ENCODE data around the gene FMNL1. TPM values are rescaled to one million over a fixed set of nuclear protein-coding genes. Genes with fewer than 3 reads are reported as not detected.

FMNL1 gene
- total RNA-seq, 2 donors from 2014 or later = 3.5 to 4.5 TPM

DNA sequence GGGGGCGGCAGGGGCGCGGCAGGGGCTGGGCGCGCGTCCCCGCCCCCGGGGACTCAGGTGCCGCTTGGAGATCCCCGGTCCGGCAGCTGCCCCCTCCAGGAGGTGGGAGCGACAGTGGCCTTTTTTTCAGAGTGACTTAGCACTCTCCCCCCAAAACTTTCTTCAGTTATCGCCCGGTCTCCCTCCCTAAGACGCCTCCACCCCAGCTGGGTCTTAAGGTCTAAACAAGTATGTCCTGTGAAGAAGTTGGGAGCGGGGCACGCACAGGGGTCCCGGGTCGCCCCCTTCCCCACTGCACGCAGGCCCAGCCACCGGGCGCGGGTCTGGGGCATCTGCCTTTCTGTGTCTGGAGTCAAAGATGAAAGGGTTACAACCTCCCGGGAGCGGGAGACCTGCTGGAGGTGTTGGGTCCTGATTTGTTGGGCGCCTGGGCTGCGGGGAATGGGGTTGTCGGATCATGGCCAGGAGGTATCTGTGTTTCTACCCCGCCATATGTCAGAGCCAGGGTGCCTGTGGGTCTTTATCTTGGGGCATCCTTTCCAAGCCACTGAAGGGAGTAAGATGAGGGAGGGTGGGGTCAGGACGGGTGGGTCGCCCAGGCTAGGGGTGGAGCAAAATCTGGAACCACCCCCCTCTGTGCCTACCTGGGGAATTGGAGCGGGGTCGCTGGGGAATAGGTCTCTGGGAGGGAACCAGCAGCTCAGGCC lies 757 bp downstream of the FMNL1 start:
- Histone ChIP-seq H3K4me1 (ENCODE audit: control insufficient read depth, insufficient read depth, low read length) (no peaks in the 10 kb centered on the region), H3K36me3 (ENCODE audit: control insufficient read depth, insufficient read depth, low read length) (no peaks in the 10 kb centered on the region), H3K27ac (ENCODE audit: low read depth, low read length) (no peak overlapping the region), H3K27me3 (ENCODE audit: control insufficient read depth, insufficient read depth, low read length, poor library complexity, severe bottlenecking) (peaks cover 59% of the 10 kb centered on the region), H3K4me3 (ENCODE audit: low read length) (peak overlapping the region; percentile 27), H3K9me3 (ENCODE audit: control insufficient read depth, low read length) (no peaks in the 10 kb centered on the region), H3K9ac (ENCODE audit: extremely low read depth, low read length, poor library complexity, severe bottlenecking) (no peak overlapping the region)
- DNase-seq = peak; percentile 90
- Mint-ChIP-seq H3K9me3 (no peaks in the 10 kb centered on the region), H3K27ac (no peak overlapping the region), H3K4me1 (peaks cover 4% of the 10 kb centered on the region), H3K27me3 (ENCODE audit: insufficient read depth) (peaks cover 75% of the 10 kb centered on the region), H3K36me3 (ENCODE audit: low read depth) (no peaks in the 10 kb centered on the region), H3K4me3 (peak overlapping the region; percentile 56)
- TF ChIP-seq, protein P1, sequence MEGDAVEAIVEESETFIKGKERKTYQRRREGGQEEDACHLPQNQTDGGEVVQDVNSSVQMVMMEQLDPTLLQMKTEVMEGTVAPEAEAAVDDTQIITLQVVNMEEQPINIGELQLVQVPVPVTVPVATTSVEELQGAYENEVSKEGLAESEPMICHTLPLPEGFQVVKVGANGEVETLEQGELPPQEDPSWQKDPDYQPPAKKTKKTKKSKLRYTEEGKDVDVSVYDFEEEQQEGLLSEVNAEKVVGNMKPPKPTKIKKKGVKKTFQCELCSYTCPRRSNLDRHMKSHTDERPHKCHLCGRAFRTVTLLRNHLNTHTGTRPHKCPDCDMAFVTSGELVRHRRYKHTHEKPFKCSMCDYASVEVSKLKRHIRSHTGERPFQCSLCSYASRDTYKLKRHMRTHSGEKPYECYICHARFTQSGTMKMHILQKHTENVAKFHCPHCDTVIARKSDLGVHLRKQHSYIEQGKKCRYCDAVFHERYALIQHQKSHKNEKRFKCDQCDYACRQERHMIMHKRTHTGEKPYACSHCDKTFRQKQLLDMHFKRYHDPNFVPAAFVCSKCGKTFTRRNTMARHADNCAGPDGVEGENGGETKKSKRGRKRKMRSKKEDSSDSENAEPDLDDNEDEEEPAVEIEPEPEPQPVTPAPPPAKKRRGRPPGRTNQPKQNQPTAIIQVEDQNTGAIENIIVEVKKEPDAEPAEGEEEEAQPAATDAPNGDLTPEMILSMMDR (conservative IDR thresholded peaks at IDR 0.05) = no peak
- WGBS, 2 experiments (ENCODE audit: insufficient coverage in 1 of 2, insufficient read length in 1 of 2) = 5 to 9% methylated on average over 4 to 33 of the region's 33 CpGs

DNA sequence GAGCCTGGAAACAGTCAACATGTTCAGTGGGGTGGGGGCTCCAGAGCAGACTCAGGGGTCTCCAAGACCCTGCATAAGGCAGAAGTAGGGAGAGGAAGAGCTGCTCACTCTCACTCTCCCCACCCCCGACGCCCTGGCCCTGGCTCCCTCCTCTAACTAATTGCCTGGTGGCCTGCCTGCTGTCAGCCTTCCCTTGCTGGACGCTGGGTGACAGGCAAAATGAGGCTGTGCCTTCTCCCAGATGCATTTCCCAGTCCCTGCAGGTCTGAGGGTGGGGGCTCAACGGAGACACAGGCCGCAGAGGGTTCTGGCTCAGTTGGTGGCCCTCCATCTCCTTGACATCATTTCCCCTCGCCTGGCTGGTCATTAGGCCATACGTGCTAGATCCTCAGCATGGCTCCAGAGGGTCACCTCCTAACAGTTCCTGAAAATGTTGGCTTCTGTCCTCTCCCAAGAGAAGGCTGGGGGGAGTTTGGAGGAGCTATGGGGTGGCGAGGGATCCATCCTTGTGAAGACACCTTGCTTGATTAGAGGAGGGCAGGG lies 1.4 kb downstream of the FMNL1 start:
- Mint-ChIP-seq H3K4me3 (peak overlapping the region; percentile 56), H3K36me3 (ENCODE audit: low read depth) (no peaks in the 10 kb centered on the region), H3K27ac (no peak overlapping the region), H3K9me3 (no peaks in the 10 kb centered on the region), H3K27me3 (ENCODE audit: insufficient read depth) (peaks cover 70% of the 10 kb centered on the region), H3K4me1 (peaks cover 4% of the 10 kb centered on the region)
- Histone ChIP-seq H3K9me3 (ENCODE audit: control insufficient read depth, low read length) (no peaks in the 10 kb centered on the region), H3K27me3 (ENCODE audit: control insufficient read depth, insufficient read depth, low read length, poor library complexity, severe bottlenecking) (peaks cover 54% of the 10 kb centered on the region), H3K9ac (ENCODE audit: extremely low read depth, low read length, poor library complexity, severe bottlenecking) (no peak overlapping the region), H3K4me1 (ENCODE audit: control insufficient read depth, insufficient read depth, low read length) (no peaks in the 10 kb centered on the region), H3K4me3 (ENCODE audit: low read length) (no peak overlapping the region), H3K27ac (ENCODE audit: low read depth, low read length) (no peak overlapping the region), H3K36me3 (ENCODE audit: control insufficient read depth, insufficient read depth, low read length) (no peaks in the 10 kb centered on the region)
- TF ChIP-seq, protein P1 (conservative IDR thresholded peaks at IDR 0.05) = no peak
- DNase-seq = no peak
- WGBS, 2 experiments (ENCODE audit: insufficient coverage in 1 of 2, insufficient read length in 1 of 2) = 66 to 67% methylated on average over 8 of the region's 8 CpGs

DNA sequence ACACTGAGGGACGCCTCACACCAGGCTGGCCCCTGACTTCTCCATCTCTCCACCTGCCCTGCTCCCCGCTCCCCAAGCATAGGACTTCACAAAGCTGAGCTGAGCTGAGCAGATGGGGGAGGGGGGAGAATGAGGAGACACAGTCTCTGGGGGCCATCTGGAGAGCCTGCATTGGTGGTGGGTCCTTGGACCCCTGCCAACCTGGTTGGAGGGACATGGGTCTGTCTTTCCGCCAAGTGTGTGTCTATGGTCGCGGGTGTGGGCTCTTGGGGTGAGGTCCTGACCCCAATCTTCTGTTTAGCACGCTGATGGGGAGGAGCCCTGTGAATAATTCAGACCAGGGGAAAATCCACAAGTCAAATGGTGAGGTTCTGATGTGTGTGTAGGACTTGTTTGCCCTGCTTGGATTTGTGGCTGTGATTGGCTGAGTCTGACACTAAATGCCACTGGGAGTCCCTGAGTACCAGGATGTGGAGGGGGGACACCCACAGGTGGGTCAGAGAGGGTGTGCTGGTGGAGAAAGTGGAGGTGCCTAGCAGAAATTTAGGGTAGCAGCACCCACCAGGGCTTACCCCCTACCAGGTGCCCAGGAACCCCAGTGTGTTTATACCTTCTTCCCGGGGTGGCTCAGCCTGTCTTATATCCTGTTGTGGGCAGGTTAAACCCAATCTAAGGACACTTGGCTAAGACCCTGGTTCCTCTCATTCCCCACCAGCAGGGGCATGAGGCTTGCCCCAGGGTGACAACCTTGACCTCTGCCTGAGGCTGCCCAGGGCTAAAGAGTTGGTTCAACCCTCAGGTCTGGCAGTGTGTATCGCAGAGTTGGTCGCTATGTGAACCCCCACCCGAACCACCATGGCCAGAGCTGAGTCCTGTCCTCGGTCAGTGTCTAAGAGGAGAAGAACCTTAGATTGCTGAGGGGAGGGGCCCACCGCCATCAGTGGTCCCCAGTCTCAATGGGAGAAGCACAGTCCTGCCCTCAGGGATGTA lies 2.1 kb downstream of the FMNL1 start:
- WGBS, 2 experiments (ENCODE audit: insufficient coverage in 1 of 2, insufficient read length in 1 of 2) = 88 to 91% methylated on average over 3 to 12 of the region's 12 CpGs
- no peak for DNase-seq

More for the DNA sequence above, 2.1 kb downstream of the FMNL1 start:
- Histone ChIP-seq H3K27ac (ENCODE audit: low read depth, low read length) (no peak overlapping the region), H3K36me3 (ENCODE audit: control insufficient read depth, insufficient read depth, low read length) (no peaks in the 10 kb centered on the region), H3K27me3 (ENCODE audit: control insufficient read depth, insufficient read depth, low read length, poor library complexity, severe bottlenecking) (peaks cover 54% of the 10 kb centered on the region), H3K9me3 (ENCODE audit: control insufficient read depth, low read length) (no peaks in the 10 kb centered on the region), H3K9ac (ENCODE audit: extremely low read depth, low read length, poor library complexity, severe bottlenecking) (no peak overlapping the region), H3K4me3 (ENCODE audit: low read length) (no peak overlapping the region), H3K4me1 (ENCODE audit: control insufficient read depth, insufficient read depth, low read length) (no peaks in the 10 kb centered on the region)
- Mint-ChIP-seq H3K27me3 (ENCODE audit: insufficient read depth) (peaks cover 66% of the 10 kb centered on the region), H3K9me3 (no peaks in the 10 kb centered on the region), H3K36me3 (ENCODE audit: low read depth) (no peaks in the 10 kb centered on the region), H3K27ac (no peak overlapping the region), H3K4me3 (no peak overlapping the region), H3K4me1 (peaks cover 7% of the 10 kb centered on the region)
- TF ChIP-seq, protein P1 (conservative IDR thresholded peaks at IDR 0.05) = peak; percentile 54

Measured in endodermal cell (in vitro differentiated cells).